Right lobe of liver (tissue), 6 donors: ENCODE data around the gene LDAH. TPM values are rescaled to one million over a fixed set of nuclear protein-coding genes. Genes with fewer than 3 reads are reported as not detected.

Experiments used
- ATAC-seq, 4 donors: fragments of 200-7000 bp; cut with Tn5 transposase; one replicate each; pipeline ENCODE4 v1.9.1; 2020; ENCODE audit warnings: mild to moderate bottlenecking in 4 of 4, moderate library complexity in 4 of 4
- DNase-seq, 3 donors: peaks; one replicate each; pipeline ENCODE4 v3.0.0-alpha.2; 2020
- H3K27ac ChIP-seq, 3 donors: fragments of 200-600 bp; one replicate each; pipeline ENCODE4 v1.8.0; 2022
- H3K27me3 ChIP-seq, 2 donors: fragments of 200-600 bp; one replicate each; pipeline ENCODE4 v1.8.0; 2022
- H3K36me3 ChIP-seq, 4 donors: fragments of 200-600 bp; sonication (generic) in 1 of 4; one replicate each; pipeline versions ENCODE4 v1.5.1 to v1.8.0; 2017 to 2022; ENCODE audit warnings: control low read depth in 1 of 4
- H3K4me1 ChIP-seq, 4 donors: fragments of 200-600 bp; sonication (generic) in 1 of 4; one replicate each; pipeline versions ENCODE4 v1.5.1 to v1.8.0; 2017 to 2022; ENCODE audit warnings: control low read depth in 1 of 4
- H3K4me3 ChIP-seq, 3 donors: fragments of 200-600 bp; one replicate each; pipeline ENCODE4 v1.8.0; 2022
- H3K9me3 ChIP-seq, 4 donors: fragments of 200-600 bp; sonication (generic) in 1 of 4; one replicate each; pipeline versions ENCODE4 v1.5.1 to v1.8.0; 2017 to 2022; ENCODE audit warnings: control low read depth in 1 of 4
- POLR2A ChIP-seq: fragments of 450-650 bp; IDR thresholded peaks from one replicate; pipeline ENCODE4 v1.6.1; 2017; ENCODE audit warnings: antibody characterized with exemption, mild to moderate bottlenecking
- WGBS: methylation state at CpG from one replicate; pipeline ENCODE4 v1.1.6; 2018; ENCODE audit warnings: low coverage, low lambda C conversion rate; ENCODE audit not compliant: insufficient coverage; ENCODE audit errors: missing lambda C conversion rate; 5-methylcytosine and 5-hydroxymethylcytosine counted together
- intact Hi-C, 2 donors: fragments of 100-400 bp; cut with DNase I; formaldehyde crosslinking; loops; one replicate each; pipeline versions ENCODE4 v1.11.2 to v1.14.1; 2022
- total RNA-seq, 6 experiments: library from RNA; depleted of rRNA in 2 of 6; stranded (reverse); fragments of >200 nt in 2 of 6; fragmentation: NEBNext Ultra II Directional in 3 of 6; extraction: Animal tissue kit (Norgen Biotek cat#: 25700) in 3 of 6; gene quantifications; one replicate each; pipeline versions ENCODE4 v1.1.0 to v1.2.4, GENCODE V29; 2016 to 2023
- TF ChIP-seq, protein P1 (sequence below), 4 donors: fragments of 200-600 bp in 3 of 4; fragments of 450-650 bp in 1 of 4; IDR thresholded peaks; one replicate each; pipeline versions ENCODE4 v1.5.1 to v1.8.0; 2016 to 2022; ENCODE audit warnings: antibody characterized with exemption in 4 of 4, mild to moderate bottlenecking in 2 of 4
- donor health status: DM: no; HTN: yes; CAD: no.
- donor health status: DM: no; HTN: no; CAD: no.
- donor health status: DM: no; HTN: no; CAD: no.
- donor health status: DM: no; HTN: yes; CAD: no.
- donor health status: DM: no; HTN: yes; CAD: no.

LDAH gene
- total RNA-seq, 6 experiments from 2014 or later, result 9.0 to 18.7 (median 14.1) TPM

DNA sequence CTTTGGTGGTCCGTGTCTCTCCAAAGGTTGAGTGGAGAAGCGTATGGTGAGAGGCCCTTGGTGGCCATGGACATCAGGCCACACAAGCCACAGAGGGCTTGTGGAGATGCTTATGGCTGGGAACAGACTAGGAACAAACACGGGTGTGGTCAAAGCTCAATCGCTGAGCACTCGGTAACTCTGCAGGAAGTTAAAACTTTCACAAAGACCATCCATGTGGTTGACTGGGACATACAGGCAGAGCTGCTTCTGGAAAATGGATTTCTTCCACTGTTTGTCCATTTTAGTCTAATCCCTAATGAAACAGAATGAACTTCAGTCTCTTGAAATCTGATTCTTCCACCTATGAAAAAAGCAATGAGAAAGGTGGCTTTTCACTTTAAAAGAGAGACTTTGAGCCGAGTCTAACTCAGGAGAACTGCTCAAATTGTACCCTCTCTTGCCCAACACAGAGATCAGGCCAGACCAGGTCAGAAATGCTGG lies 138.3 kb downstream of the LDAH start:
- DNase-seq, result no peak
- Histone ChIP-seq H3K36me3 (no peaks in the 10 kb centered on the region), H3K27me3 (no peaks in the 10 kb centered on the region), H3K4me3 (no peak overlapping the region), H3K4me1 (peaks cover 0 to 17% (median 4%) of the 10 kb centered on the region in 4 donors), H3K27ac (peak overlapping the region in 2 of 3 donors; percentile 70 to 88), H3K9me3 (no peaks in the 10 kb centered on the region)
- 43% methylated on average over 6 of the region's 6 CpGs for WGBS
- TF ChIP-seq, protein P1, sequence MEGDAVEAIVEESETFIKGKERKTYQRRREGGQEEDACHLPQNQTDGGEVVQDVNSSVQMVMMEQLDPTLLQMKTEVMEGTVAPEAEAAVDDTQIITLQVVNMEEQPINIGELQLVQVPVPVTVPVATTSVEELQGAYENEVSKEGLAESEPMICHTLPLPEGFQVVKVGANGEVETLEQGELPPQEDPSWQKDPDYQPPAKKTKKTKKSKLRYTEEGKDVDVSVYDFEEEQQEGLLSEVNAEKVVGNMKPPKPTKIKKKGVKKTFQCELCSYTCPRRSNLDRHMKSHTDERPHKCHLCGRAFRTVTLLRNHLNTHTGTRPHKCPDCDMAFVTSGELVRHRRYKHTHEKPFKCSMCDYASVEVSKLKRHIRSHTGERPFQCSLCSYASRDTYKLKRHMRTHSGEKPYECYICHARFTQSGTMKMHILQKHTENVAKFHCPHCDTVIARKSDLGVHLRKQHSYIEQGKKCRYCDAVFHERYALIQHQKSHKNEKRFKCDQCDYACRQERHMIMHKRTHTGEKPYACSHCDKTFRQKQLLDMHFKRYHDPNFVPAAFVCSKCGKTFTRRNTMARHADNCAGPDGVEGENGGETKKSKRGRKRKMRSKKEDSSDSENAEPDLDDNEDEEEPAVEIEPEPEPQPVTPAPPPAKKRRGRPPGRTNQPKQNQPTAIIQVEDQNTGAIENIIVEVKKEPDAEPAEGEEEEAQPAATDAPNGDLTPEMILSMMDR (IDR thresholded peaks at IDR 0.05), result no peak
- no peak for TF ChIP-seq POLR2A
- ATAC-seq, result peak; percentile 46 to 70 (median 64)
- intact Hi-C loops, result loop anchor here in 1 of 2 donors (10.0 kb wide), 1 partner anchor 70 kb away; no protein-coding TSS in a partner anchor

DNA sequence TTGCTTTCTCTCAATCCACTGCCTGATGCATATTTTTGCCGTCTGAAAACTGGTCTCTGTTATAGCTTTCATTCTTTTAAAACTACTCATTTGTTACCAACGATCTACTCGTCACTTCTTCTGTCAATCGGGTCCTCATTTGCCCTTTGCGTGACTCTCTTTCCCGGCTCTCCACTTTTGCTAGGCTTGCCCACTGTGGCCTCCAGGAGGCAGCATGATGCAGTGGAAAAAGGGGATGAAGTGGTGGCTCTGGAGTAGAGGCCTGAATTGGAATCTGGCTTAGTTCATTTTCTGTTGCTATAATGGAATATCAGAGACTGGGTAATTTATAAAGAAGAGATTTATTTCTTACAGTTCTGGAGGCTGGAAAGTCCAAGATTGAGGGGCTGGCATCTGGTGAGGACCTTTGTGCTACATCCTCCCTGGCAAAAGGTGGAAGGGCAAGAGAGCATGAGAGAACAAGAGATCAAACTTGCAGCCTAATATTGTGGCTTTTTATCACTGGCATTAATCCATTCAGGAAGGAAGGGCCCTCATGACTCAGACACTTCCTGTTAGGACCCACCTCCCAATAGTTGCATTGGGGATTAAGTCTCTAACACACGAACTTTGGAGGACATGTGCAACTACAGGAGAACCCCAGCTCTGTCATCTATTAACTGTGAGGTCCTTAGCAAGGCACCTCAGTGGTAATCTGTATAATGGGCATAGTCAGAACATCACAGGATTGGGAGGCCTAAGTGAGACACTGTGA lies 140.6 kb downstream of the LDAH start:
- no peak for TF ChIP-seq POLR2A
- TF ChIP-seq, protein P1 (IDR thresholded peaks at IDR 0.05), result peak; percentile 62 to 82 (median 70)
- H3K4me1 ChIP-seq, result peaks cover 0 to 23% (median 7%) of the 10 kb centered on the region in 4 donors
- intact Hi-C loops, result loop anchor here in 1 of 2 donors (10.0 kb wide), 1 partner anchor 72 kb away; no protein-coding TSS in a partner anchor
- H3K4me3 ChIP-seq, result no peak overlapping the region
- no peak overlapping the region for H3K27ac ChIP-seq
- 39% methylated on average over 6 of the region's 7 CpGs for WGBS
- no peaks in the 10 kb centered on the region for H3K9me3 ChIP-seq
- no peak for DNase-seq
- no peaks in the 10 kb centered on the region for H3K27me3 ChIP-seq
- H3K36me3 ChIP-seq, result no peaks in the 10 kb centered on the region
- ATAC-seq, result peak; percentile 65 to 70 (median 68)

DNA sequence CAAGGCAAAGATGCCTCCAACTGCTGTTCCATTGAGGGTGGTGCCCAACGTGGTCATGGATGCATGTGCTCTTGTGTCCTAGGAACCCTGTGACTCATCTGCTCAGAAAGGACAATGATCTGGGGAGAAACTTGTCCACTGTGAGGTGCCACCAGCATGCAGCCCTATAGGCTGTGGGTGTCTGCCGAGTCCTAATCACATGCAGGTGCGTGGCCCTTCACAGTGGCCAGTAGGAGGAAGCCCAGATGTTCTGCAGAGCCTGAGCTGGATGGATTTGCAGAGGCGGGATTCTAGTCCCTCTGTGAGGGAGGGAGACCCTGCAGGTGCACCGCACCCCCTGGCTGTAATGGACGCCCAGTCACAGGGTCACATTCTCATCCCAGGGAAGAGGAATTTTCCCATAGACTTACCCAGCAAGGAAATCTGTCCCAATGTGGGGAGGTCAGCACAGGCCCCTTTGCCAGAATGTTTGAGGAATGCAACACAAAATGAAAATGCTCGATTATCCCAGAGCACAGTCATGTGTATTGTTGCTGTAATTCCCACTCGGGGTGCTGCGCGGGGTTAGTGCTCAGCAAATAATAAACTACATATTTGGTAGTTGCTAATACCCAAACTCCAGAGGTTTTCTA lies 142.0 kb downstream of the LDAH start:
- intact Hi-C loops, result loop anchor here in 1 of 2 donors (10.0 kb wide), 1 partner anchor 74 kb away; no protein-coding TSS in a partner anchor
- DNase-seq (no peak), ATAC-seq (no peak)
- H3K9me3 ChIP-seq, result no peaks in the 10 kb centered on the region
- TF ChIP-seq POLR2A, result no peak
- TF ChIP-seq, protein P1 (IDR thresholded peaks at IDR 0.05), result no peak
- no peaks in the 10 kb centered on the region for H3K27me3 ChIP-seq
- 86% methylated on average over 4 of the region's 10 CpGs for WGBS
- peaks cover 0 to 38% (median 13%) of the 10 kb centered on the region in 4 donors for H3K4me1 ChIP-seq
- H3K27ac ChIP-seq, result no peak overlapping the region
- H3K4me3 ChIP-seq, result no peak overlapping the region
- H3K36me3 ChIP-seq, result no peaks in the 10 kb centered on the region

DNA sequence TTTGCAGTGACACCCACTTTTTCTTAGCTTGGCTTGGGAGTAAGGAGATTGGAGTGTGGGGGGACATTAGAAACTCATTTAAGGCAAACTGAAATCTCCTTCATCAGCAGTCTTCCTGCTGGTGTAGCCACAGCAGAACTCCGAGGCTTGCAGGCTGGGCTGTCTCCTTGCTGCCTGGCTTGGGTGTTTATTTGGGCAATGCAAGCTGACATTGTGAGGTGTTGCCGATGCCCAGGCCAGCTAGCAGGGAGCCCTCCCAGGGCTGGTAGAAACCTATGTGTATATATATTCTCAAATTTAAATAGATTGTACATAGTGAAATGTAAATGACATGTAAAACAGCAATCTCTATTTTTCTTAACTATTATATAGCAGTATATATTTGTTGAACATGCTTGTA lies 144.1 kb downstream of the LDAH start:
- H3K27me3 ChIP-seq, result no peaks in the 10 kb centered on the region
- no peak overlapping the region for H3K4me3 ChIP-seq
- peaks cover 0 to 30% (median 14%) of the 10 kb centered on the region in 4 donors for H3K4me1 ChIP-seq
- TF ChIP-seq POLR2A, result no peak
- TF ChIP-seq, protein P1 (IDR thresholded peaks at IDR 0.05), result no peak
- DNase-seq (no peak), ATAC-seq (no peak)
- intact Hi-C loops, result no loop called here
- H3K9me3 ChIP-seq, result no peaks in the 10 kb centered on the region
- no peak overlapping the region for H3K27ac ChIP-seq
- 90% methylated on average over 2 of the region's 2 CpGs for WGBS
- H3K36me3 ChIP-seq, result no peaks in the 10 kb centered on the region
